ENCODE results near the gene DERA.

- TF ChIP-seq EZH2 (IDR thresholded peaks at IDR 0.05; ENCODE audit: borderline replicate concordance) (no peak), CTCF (IDR thresholded peaks at IDR 0.05; ENCODE audit: poor library complexity) (no peak), EZH2phosphoT487 (IDR thresholded peaks at IDR 0.05; ENCODE audit: low read depth, severe bottlenecking, unreplicated experiment) (no peak)
These were observed 123.1 kb downstream of the DERA start for GRCh38 chr12:16034136-16034817.

Data from hepatocyte (in vitro differentiated cells).